ENCODE data around the gene TENM3.
"Not testable (repeated sequence)": the region's sequence is repeated elsewhere in the genome, so short reads cannot be mapped to it uniquely, and the experiment has no call there.

The TENM3 gene

DNA sequence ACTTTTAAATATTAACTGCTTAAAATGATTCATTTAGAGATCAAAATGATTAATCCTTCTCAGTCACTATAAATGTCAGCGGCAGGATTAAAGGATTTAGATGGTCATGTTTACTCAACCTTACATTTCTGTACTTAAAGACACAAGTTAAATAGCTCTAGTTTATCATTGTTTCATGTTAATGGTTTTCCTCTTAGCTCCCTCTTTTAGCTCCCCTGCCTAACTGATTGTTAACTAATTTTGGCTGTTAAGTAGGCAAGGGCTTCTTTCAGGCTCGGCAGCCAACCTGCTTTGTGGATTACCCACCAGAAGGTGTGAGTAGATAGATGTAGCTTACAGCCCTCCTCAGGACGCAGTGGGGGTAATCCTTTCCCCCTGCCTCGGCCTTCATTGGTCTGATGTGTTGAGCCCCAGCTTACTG lies 96.0 kb downstream of the TENM3 start:
- no peak for DNase-seq (ENCODE audit: low spot score)

DNA sequence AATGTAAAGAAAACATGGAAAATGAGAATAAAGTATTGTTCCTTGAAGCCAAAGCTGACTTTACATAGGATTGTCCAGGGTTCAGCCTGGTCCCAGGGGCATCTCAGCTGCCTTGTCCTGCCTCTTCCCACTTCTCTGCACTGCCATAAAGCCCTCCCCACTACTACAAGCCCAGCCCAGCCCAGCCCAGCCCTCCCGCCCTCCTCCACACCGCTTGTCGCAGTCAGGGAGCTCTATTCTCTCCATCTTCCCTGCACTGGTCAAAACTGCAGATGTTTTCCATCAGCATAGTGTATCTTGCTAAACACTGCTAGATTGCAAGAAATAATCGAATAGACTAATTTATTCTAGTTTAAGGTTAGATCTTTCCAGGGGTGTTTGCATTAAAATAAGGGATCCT lies 100.3 kb downstream of the TENM3 start:
- DNase-seq (ENCODE audit: low spot score): no peak

DNA sequence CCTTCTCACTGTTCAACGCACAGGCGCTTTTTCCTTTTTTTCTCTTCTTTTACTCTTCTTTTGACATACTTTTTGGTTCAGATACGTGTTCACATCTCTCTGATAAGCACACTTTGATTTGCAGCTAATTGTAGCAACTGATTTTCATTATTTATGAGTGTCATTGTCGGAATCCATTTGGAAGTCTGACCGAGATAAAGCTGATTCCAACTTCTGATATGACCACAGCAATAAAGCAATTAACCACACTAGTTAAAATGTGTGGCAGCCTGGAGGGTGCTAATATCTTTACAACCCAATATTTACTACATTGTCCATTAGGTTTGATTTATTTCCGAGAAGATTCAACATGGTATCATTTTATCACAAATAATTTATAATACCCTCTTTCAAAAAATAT lies 101.8 kb downstream of the TENM3 start:
- DNase-seq (ENCODE audit: low spot score): no peak

DNA sequence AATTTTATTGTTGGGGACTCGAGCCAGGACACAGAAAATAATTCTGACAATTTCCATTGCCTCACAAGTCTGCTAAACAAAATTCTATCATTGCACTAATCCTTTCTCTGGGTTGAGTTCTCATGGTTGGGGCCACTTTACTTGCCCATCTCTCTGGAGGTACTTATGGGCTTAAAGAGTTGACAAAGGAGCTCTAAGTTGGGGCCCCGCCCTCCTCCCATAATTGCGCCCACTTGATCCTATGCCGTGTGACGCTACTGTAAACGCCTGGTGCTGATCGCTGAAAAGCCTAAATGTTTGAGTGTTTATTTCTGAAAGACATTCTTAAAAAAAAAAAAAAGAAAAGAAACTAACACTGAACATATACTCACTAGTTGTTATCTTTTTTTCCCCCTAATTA lies 103.0 kb downstream of the TENM3 start:
- no peak for DNase-seq (ENCODE audit: low spot score)

DNA sequence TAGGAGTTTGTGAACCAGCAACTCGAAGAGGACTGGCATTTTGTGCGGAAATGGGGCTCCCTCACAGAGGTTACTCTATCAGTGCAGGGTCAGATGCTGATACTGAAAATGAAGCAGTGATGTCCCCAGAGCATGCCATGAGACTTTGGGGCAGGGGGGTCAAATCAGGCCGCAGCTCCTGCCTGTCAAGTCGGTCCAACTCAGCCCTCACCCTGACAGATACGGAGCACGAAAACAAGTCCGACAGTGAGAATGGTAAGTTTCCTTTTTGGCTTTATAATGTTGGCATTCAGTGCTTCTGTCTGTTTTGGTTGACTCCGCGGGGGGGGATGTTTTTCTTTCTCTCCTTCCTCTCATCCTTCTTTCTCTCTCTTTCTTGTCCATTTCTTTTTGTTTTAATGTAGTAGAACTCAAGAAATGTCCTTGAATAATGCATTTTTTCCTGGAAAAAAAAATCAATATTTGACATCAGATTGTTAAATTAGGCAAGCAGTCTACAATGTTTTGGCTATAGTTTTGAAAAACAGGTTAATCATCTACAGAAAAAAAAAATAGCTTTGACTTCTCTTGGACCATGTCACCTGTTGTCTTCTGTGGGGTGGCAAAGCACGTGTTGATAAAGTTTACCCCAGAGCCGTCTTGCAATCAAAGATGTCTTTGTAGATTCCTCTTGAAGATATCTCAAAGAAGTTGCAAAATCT lies 103.6 kb downstream of the TENM3 start:
- no peak for DNase-seq (ENCODE audit: low spot score)

DNA sequence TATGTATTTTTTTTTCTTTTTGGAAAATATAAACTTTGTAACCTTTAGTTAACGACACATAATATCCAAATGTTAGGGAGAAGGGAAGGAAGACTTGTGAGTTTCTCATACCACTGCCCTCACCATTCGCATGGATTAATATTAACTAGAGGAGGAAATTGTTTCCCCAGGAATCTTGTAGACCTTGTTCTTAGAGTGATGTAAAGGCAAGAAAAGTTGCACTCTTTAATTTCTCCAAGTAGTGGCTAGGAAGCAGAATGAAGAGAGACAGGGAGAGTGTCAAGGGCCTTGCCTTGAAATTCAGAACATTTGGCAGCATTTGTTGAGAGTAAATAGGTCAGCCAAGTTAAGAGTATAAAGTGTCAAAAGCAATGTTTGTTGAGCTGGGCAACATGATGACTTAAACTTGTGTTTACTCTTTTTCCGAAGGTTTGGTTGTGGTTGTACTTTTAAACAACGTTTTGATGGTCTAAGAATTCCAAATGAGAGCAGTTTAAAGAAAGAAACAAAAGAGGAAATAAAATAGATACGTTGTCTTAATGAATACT lies 105.7 kb downstream of the TENM3 start:
- no peak for DNase-seq (ENCODE audit: low spot score)

DNA sequence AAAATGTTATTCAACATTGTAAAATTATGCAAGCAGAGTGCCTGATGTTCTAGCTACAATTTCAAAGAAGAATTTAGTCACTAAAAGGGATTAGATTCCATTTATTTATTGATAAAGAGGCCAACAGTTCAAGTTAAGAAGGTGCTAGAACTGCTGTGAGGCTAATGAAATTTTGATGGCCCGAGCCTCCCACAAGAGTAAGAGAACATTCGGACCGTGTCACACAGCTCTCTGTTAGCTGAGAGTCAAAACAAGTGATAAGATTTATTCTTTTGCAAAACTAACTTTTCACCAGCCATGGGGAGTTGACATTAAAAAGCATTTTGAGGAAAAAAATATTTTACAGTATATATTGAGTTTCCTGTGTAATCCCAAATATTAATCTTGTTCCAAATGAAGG lies 106.8 kb downstream of the TENM3 start:
- no peak for DNase-seq (ENCODE audit: low spot score)

DNA sequence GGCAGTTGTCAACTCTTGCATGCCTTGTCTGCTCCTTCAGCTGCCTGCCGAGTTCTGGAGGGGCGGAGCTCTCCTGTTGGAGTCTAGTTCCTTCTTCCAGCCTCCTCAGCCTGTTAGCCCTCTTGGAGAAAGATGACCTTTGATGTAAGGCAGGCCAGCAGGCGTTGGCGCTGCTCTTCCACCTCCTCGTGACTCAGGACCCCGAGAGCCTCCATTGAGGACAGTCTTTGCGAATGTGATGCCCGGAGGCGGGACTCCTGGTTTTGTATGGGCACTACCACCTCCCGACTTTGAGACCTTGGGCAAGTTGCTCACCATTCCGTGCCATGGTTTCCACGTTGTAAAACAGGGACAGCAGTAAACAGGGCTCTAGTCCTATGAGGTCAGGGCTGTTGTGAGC lies 108.3 kb downstream of the TENM3 start:
- no peak for DNase-seq (ENCODE audit: low spot score)

DNA sequence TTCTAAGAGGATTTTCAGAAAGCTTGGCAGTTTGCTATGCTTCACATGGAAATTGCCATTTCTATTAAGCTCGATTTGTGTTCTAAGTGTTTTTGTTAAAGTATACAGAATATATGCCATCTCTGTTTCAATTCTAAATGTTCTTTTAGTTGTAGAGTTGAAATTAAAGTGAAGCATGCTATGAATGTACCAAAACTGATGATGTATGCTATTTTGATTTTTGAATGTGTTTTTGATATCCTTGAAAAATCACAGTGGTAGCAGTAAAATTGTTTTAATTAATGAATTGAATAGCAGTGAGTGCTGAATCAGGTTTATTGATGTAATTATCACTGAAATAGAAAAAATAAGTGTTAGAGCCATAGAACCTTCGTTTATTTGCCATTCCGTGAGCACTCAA lies 110.9 kb downstream of the TENM3 start:
- DNase-seq (ENCODE audit: low spot score): no peak

DNA sequence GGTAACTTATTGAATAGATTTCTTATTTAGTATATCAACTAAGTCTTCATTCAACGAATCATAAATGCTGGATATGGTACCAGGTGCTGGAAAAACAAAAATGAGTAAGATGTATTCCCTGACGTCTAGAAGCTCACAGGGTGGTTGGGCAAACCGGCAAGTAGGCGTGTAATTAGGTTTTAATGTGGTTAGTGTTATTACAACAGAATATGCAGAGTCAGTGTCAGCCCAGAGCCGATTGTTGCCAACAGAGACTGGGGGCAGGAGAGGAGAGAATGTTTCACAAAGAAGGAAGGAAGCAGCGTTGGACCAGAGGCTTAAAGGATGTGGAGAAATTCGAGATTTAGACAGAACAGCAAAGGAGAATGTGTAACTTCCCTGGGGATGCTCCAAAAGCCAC lies 111.7 kb downstream of the TENM3 start:
- no peak for DNase-seq (ENCODE audit: low spot score)

DNA sequence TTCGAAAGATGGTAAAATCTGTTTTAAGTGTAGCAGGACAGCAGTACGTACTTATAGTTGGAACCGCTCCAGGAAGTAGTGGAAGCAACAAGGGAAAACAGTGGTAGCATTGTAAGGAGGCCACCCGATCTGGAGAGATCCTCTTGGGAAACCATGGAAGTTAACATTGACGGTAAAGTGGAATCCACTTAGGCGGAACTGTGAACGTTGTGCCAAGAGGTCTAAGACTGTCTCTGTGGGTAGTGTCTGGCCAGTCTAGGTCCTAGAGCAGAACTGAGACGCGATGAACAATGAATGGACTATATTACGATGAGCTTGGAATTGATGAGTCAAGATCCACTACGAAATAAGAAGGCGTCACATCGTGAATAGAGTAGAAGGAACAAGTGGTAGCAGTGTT lies 124.0 kb downstream of the TENM3 start:
- no peak for DNase-seq (ENCODE audit: low spot score)

DNA sequence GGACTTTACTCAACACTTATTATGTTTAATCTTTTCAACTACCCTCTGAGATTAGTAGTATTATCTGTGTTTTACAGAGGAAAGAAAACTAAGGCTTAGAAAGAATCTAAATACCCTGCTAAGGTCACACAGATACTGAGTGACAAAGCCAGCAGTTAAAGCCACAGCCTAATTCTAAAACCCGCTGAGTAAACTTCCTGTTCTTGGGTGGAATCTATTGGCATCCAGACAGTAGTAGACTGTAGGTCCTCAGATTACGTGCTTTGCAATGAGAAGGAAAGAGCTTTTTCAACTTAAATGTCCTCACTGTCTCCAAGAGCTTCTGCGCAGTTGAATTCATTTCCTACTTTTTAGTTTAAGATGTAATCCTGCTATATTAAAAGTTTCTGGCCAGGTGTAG lies 126.0 kb downstream of the TENM3 start:
- DNase-seq (ENCODE audit: low spot score): no peak

DNA sequence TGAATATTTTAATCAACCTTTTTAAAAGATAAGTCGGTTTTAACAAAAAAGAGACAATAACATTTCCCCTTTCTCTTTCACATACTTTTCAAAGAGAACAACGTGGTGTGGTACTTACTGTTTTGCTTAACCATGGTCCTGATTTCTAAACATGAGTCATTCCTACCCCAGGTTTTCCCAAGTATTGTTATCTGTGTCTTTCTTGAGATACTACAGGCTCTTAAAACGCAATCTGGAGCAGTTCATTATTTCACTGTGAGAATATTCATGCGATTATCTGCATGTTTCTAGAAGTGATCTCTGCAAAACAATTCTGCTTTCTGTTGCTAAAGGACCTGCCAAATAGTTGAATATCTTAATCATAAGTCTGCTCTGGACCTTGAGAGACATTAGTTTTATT lies 127.3 kb downstream of the TENM3 start:
- no peak for DNase-seq (ENCODE audit: low spot score)

DNA sequence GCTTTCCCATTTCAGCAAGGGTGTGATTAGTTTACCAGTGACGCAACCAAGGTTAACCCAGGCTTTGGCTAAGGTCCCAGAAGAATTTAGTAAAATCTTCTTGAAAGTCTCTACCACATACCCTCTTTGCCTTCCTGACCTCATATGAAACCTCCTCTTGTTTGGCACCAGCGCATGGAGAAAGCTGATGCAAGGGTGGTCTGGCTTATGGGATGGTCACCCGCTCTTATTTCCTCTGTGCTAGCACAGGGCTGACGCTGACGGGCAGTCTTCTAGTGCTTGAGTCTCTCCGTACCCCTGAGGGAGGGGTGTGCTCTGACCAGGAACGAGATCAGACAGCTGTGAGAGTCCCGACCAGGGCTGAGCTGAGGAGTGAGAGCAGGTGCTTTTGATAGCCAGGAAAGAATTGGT lies 137.6 kb downstream of the TENM3 start:
- no peak for DNase-seq (ENCODE audit: low spot score)

DNA sequence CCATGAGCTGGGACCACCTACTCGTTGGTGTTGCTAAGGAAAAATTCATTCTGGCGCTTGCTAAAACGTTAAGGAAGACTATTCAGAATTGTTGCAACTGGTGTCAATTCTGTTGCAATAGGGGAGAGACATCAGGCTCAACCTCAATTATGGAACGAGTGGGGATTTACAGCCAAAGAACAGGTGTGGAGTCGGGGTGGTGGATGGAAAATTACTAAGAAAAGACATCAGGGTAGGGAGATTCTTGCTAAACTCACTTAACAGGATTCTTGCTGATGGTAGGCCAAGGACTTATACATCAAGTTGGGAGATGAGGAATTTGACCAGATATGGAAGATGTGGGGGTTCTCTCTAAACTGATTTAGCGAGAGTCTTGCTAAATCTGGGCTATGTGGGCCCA lies 139.7 kb downstream of the TENM3 start:
- no peak for DNase-seq (ENCODE audit: low spot score)

DNA sequence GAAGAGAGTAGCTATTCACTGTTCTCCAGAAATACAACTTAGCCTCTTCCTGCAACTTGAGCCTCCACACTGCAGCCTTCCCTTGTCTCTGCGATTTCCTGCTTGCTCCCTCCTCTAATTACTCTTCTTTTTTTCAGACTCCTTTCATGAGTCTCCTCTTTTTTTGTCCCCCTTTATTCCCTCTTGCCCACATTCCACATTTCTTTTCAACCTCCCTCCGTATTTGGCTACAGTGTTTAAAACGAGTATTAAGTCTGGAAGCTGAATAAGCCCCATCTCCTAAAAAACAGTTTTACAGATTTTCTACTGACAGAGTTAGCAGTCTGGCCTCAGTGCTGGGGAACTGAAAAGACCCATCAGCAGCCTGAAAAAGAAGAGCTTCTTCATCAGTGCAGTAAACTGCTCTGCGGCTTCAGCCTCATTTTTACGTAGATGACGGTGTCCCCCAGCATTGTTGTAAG lies 141.5 kb downstream of the TENM3 start:
- no peak for DNase-seq (ENCODE audit: low spot score)

DNA sequence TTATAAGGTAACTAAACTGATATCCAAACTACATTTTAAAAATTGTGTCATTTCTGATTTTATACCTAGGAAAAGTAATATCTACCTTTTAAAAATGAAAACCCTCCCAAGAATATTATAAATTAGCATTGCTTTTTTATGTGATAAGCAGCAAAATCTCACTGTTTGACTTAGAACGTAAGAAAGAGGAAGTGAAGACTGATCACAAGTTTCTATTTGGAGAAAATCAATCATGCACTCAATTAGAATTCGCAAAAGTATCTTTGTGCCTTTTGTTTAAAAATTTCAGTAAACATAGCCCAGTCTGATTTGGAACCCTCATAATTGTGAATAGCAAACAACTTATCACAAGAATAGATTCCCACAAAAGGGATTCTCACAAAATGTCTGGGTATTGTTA lies 142.7 kb downstream of the TENM3 start:
- DNase-seq (ENCODE audit: low spot score): no peak

DNA sequence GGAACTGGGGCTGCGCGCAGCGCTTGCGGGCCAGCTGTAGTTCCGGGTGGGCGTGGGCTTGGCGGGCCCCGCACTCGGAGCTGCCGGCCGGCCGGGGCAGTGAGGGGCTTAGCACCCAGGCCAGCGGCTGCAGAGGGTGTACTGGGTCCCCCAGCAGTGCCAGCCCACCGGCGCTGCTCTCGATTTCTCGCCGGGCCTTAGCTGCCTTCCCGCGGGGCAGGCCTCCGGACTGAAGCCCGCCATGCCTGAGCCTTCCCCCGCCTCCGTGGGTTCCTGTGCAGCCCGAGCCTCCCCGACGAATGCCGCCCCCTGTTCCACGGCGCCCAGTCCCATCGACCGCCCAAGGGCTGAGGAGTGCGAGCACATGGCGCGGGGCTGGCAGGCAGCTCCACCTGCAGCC lies 143.4 kb downstream of the TENM3 start:
- DNase-seq (ENCODE audit: low spot score): not testable (repeated sequence)

DNA sequence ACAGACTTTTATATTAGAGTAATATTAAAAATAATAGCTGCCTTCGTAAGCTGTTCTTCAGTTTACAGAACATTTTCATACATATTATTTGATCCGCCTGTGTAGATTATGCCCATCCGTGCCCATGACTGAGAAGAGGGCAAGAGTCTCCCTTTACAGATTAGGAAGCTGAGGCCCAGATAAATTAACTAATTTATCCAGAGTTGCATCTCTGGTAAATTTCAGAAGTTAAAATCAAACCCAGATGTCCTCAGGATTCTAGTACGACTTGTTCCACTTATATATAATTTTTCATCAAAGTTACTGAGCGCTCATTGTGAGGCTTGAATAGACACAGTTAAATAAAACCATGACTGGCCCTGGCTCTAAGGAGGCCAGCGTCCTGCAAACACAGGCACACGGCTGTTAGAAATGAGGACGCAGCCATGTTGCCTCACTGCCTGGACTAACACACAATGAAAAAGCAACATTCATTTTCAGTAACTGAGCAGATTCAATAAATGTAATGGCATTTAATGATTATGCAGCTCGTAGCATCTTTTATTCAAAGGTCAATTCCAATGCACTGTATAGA lies 148.0 kb downstream of the TENM3 start:
- no peak for DNase-seq (ENCODE audit: low spot score)

DNA sequence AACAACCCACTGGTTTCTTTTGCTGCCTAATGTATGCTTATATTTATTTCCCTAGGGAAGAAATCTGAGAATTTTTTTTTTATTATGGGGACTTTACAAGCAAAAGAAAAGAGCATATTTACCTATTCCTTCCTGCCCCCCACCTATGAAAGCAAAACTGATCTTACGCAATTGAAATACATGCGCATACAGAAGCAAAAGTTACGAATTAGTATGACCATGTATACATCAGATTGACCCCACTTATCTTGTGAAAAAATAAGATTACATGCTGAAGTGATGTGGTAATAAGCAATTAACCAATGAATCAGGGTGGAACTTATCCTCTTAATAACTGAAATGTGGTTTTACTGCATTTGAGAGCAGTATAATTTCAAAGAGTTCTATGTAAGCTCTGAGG lies 151.0 kb downstream of the TENM3 start:
- DNase-seq (ENCODE audit: low spot score): no peak

DNA sequence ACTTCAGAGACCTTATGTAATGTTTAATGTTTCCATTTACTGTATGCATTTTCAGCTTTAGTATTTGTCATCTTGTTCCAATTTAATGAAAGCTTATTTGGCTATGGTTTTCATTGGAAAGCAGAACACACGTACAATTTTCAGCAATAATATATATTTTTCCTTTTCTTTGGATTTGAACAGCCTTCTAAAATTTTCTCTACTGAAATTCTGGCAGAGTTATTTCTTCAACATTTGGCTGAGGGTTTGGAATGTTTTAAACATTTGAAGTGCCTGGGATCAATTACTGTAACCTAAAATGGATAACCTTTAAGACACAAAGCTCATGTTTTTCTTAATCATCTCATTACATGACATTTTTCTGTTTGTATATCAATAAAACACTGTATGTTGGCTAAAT lies 156.9 kb downstream of the TENM3 start:
- DNase-seq (ENCODE audit: low spot score): no peak

DNA sequence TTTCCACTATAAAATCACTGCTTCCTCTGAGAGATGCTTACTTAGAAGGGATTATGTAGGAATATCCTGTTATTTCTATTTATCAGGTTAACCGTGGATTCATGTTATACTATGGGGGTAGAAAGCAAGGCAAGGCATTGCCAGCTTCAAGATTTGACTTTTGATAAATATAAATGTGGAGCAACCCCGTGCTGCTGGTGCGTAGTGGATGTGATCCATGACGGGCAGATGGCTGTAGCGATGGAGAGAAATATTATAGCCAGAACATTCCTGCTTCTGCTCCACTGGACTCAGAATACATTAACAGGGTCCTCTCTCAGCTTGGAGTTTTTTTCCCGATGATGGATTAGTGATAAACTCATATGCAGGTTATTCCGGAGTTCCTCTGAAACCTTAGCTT lies 157.6 kb downstream of the TENM3 start:
- no peak for DNase-seq (ENCODE audit: low spot score)

DNA sequence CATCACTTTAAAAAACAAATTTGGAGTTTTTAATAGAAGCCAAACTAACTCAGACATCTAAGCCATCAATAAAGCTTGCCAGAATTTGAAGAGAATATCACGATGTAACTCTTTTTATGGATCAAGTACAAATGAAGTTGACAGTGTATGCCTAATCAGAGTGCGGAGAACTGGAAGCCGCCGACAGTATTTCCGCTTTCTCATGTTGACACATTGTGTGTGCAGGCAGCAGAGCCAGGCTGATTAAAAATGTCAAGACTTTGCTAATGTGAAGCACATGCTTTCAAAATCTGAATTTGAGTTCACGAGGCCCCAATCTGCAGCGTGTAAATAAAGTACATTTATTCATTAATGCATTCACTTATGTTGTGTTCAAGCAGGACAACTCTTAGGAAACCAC lies 161.2 kb downstream of the TENM3 start:
- DNase-seq (ENCODE audit: low spot score): no peak

DNA sequence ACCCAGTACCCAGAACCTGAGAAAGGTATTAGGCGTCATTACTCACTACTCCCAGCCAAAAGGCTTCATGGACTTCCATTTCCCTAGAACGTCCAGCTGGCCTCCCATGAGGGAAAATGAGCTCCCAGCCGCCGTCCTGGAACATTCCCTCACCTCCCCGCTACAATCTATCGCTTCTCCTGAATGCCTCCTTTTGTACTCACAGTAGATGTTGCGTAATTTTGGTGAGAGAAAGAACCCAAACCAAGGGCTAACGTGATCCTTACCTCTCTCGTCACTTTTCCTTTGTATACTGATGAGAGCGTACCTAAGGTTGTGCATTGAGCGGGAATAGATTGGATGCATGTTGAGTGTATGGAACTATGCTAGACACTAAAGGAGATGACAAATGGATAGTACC lies 161.9 kb downstream of the TENM3 start:
- DNase-seq (ENCODE audit: low spot score): no peak

All from AG08396 (cell line).